ENCODE measurements around the gene GSK3A.

Gene GSK3A

DNA sequence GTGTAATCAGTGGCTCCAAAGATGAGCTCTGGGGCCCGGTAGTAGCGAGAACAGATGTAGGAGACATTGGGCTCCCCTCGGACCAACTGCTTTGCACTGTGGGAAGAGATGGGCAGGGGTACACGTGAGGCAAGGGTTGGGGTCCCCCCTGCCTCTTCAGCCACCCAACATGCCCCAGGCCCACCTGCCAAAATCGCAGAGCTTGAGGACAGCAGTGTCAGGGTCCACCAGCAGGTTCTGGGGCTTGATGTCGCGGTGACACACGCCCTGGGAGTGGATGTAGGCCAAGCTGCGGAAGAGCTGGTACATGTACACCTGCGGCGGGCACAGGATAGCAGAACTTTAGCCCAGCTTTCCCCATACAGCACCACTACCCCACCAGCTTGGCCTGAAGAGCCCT, 8.0 kb downstream of the GSK3A start:
- H3K27me3 ChIP-seq (ENCODE audit: control insufficient read depth, insufficient read depth, low read length) = no peaks in the 10 kb centered on the region
- H3K9me3 ChIP-seq (ENCODE audit: control insufficient read depth, low read length) = no peaks in the 10 kb centered on the region
- H3K9ac ChIP-seq (ENCODE audit: low read length) = no peak overlapping the region
- no peaks in the 10 kb centered on the region for H3K4me1 ChIP-seq (ENCODE audit: control insufficient read depth, insufficient read depth, low read length)
- H3K36me3 ChIP-seq (ENCODE audit: control insufficient read depth, insufficient read depth, low read length) = peaks cover 23% of the 10 kb centered on the region
- no peak overlapping the region for H3K4me3 ChIP-seq (ENCODE audit: low read length)

DNA sequence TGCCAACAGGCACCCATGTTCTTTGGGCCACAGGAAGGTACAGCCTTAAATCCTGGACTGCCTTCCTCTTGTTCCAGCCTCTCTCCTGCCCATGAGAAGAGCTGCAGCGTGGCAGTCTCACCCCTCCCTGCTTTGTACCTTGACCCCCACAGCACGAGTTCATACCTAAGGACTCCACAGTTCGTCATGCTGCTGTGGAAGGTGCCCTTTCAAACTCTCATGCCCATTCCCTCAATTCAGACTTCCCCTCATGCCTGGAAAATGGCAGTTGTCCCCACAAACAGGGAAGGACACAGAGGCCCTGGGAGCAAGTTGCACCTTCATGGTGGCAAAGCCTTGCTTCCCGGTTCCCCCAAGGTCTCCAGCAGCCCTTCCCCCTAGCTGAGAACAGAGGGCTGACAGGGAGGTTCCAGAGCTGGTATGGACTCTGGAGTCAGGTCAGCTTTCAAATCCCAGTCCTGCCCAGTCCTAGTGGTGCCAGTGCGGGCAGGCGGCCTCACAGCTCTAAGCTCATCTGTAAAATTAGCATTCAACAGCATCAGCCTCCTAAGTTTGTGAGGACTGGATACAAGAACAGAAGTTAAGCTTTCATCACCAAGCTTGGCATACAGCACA, 8.6 kb downstream of the GSK3A start:
- Histone ChIP-seq H3K9me3 (ENCODE audit: control insufficient read depth, low read length) (no peaks in the 10 kb centered on the region), H3K27me3 (ENCODE audit: control insufficient read depth, insufficient read depth, low read length) (no peaks in the 10 kb centered on the region), H3K4me3 (ENCODE audit: low read length) (no peak overlapping the region), H3K9ac (ENCODE audit: low read length) (no peak overlapping the region), H3K36me3 (ENCODE audit: control insufficient read depth, insufficient read depth, low read length) (peaks cover 23% of the 10 kb centered on the region), H3K4me1 (ENCODE audit: control insufficient read depth, insufficient read depth, low read length) (no peaks in the 10 kb centered on the region)

DNA sequence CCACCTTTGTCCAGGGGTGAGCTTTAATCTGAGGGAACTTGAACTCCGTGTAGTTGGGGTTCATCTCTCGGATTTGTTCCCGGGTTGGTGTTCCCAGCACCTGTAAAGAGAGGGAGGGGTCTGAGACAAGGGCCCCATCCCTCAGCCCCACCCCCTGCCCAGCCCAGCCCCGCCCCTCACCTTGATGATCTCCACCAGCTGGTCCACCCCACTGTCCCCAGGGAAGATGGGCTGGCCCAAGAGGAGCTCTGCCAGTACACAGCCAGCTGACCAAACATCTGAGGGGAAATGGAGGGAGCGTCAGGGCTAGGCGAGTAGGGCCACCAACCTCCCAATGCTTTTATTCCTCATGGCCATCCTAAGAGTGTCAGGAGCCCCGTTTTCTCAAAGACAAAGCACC, 9.3 kb downstream of the GSK3A start:
- H3K9ac ChIP-seq (ENCODE audit: low read length) = no peak overlapping the region
- H3K36me3 ChIP-seq (ENCODE audit: control insufficient read depth, insufficient read depth, low read length) = peaks cover 23% of the 10 kb centered on the region
- H3K4me3 ChIP-seq (ENCODE audit: low read length) = no peak overlapping the region
- H3K9me3 ChIP-seq (ENCODE audit: control insufficient read depth, low read length) = no peaks in the 10 kb centered on the region
- no peaks in the 10 kb centered on the region for H3K27me3 ChIP-seq (ENCODE audit: control insufficient read depth, insufficient read depth, low read length)
- H3K4me1 ChIP-seq (ENCODE audit: control insufficient read depth, insufficient read depth, low read length) = no peaks in the 10 kb centered on the region

DNA sequence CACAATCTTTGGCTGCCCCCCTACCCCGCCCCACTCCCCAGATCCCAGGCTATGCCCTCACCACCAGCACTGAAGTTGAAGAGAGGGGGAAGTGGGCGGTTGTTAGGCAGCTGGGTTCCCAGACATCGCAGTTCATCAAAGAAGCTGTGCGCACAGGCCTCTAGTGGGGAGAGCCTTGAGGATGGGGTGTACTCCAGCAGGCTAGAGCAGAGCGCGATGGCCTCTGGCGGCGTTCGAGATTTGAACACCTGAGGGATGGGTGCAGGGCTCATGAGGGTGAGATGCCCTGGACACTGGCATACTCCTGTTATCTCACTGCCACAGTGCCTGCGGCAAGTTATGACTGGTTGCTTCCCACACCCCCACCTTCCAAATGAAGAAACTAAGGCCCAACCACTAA, 10.0 kb downstream of the GSK3A start:
- H3K4me3 ChIP-seq (ENCODE audit: low read length) = no peak overlapping the region
- no peaks in the 10 kb centered on the region for H3K4me1 ChIP-seq (ENCODE audit: control insufficient read depth, insufficient read depth, low read length)
- H3K36me3 ChIP-seq (ENCODE audit: control insufficient read depth, insufficient read depth, low read length) = peaks cover 23% of the 10 kb centered on the region
- no peaks in the 10 kb centered on the region for H3K9me3 ChIP-seq (ENCODE audit: control insufficient read depth, low read length)
- H3K27me3 ChIP-seq (ENCODE audit: control insufficient read depth, insufficient read depth, low read length) = no peaks in the 10 kb centered on the region
- no peak overlapping the region for H3K9ac ChIP-seq (ENCODE audit: low read length)

DNA sequence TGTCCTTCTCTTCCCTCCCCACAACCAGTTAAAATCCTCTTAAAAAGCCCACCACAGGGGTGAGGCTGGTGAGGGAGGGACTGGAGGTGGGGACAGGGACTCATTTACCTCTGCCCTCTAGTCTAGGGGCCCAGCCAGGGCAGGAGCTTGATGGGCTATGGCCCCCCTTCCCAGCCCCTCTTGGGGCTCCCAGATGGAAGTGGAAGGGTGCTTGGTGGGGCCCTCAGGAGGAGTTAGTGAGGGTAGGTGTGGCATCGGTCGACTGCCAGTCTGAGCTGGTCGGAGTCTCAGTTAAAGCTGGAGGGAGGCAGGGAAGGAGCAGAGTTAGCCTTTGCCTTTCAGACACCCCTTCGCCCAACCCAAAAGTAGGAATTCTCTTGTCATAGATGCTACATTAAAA, 11.8 kb downstream of the GSK3A start:
- H3K36me3 ChIP-seq (ENCODE audit: control insufficient read depth, insufficient read depth, low read length) = peaks cover 22% of the 10 kb centered on the region
- H3K4me3 ChIP-seq (ENCODE audit: low read length) = no peak overlapping the region
- H3K9me3 ChIP-seq (ENCODE audit: control insufficient read depth, low read length) = no peaks in the 10 kb centered on the region
- no peaks in the 10 kb centered on the region for H3K27me3 ChIP-seq (ENCODE audit: control insufficient read depth, insufficient read depth, low read length)
- H3K4me1 ChIP-seq (ENCODE audit: control insufficient read depth, insufficient read depth, low read length) = no peaks in the 10 kb centered on the region
- H3K9ac ChIP-seq (ENCODE audit: low read length) = no peak overlapping the region

DNA sequence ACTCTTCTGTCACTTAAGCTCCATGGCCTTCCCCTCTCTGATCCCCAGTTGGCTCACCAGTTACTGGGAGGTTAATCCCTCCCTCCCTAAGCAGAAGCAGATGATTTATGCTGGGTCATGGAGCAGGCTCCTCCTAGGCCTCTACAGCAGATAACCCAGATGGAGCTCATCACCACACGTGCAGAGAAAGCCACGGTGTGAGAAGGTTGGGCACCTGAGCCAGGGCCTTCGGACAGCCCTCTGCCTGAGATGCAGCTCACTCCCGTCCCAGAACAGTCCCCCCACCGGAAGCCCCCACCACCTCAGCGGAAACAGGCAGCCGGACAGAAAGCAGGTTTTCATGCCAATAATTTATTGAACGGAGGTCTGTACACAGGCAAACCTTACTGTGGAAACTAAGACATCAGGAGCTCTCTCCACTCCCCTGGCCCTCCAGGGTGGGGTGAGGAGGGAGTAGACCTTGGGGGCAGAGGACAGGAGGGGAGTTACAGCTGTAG, 12.5 kb downstream of the GSK3A start:
- Histone ChIP-seq H3K36me3 (ENCODE audit: control insufficient read depth, insufficient read depth, low read length) (peaks cover 16% of the 10 kb centered on the region), H3K4me1 (ENCODE audit: control insufficient read depth, insufficient read depth, low read length) (no peaks in the 10 kb centered on the region)

DNA sequence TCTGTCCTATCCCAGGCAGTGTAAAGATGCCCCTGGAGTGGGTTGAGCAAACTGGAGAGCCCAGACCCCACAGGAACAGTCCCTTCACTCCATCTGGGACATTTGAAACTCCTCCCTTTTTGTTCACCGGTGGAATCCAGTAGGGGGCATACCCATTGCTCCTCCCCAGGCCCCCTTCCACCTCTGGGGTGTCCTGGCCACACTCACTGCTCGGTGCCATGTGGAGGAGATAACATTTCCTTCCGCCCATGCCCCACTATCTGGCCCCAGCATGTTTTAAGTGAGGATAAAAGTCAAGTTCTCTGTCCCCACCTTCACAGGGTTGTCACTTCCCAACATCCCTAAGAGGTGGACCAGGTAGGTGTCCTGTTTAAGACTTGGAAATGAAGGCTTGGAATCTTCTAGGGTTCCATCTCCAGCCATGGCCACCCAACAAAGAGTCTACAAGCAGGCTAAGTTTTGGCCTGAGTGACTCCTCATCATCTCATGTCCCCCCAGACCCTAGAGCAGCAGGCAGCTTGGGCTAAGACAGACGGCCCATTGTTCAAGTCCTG, 13.0 kb downstream of the GSK3A start:
- no peaks in the 10 kb centered on the region for H3K9me3 ChIP-seq (ENCODE audit: control insufficient read depth, low read length)
- H3K4me3 ChIP-seq (ENCODE audit: low read length) = no peak overlapping the region
- no peaks in the 10 kb centered on the region for H3K4me1 ChIP-seq (ENCODE audit: control insufficient read depth, insufficient read depth, low read length)
- H3K36me3 ChIP-seq (ENCODE audit: control insufficient read depth, insufficient read depth, low read length) = peaks cover 13% of the 10 kb centered on the region
- H3K9ac ChIP-seq (ENCODE audit: low read length) = no peak overlapping the region
- H3K27me3 ChIP-seq (ENCODE audit: control insufficient read depth, insufficient read depth, low read length) = no peaks in the 10 kb centered on the region

More for the DNA sequence above, 12.5 kb downstream of the GSK3A start:
- no peak overlapping the region for H3K4me3 ChIP-seq (ENCODE audit: low read length)
- no peaks in the 10 kb centered on the region for H3K9me3 ChIP-seq (ENCODE audit: control insufficient read depth, low read length)
- no peaks in the 10 kb centered on the region for H3K27me3 ChIP-seq (ENCODE audit: control insufficient read depth, insufficient read depth, low read length)
- no peak overlapping the region for H3K9ac ChIP-seq (ENCODE audit: low read length)

DNA sequence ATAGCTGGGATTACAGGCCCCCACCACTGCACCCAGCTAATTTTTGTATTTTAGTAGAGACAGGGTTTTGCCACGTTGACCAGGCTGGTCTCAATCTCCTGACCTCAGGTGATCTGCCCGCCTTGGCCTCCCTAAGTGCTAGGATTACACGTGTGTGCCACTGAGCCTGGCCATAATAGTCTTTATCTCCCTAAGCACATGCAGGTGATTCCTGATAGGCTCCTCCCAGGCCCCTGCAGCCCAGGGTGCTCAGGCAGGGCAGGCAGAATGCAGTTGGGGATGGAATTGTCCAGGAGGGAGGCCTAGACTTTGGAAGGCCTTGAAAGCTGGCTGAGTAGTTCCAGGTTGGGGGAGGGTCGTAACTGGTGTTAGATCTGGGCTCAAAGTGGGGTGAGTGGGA, 13.8 kb downstream of the GSK3A start:
- Histone ChIP-seq H3K9ac (ENCODE audit: low read length) (no peak overlapping the region), H3K4me3 (ENCODE audit: low read length) (no peak overlapping the region), H3K36me3 (ENCODE audit: control insufficient read depth, insufficient read depth, low read length) (peaks cover 8% of the 10 kb centered on the region)

DNA sequence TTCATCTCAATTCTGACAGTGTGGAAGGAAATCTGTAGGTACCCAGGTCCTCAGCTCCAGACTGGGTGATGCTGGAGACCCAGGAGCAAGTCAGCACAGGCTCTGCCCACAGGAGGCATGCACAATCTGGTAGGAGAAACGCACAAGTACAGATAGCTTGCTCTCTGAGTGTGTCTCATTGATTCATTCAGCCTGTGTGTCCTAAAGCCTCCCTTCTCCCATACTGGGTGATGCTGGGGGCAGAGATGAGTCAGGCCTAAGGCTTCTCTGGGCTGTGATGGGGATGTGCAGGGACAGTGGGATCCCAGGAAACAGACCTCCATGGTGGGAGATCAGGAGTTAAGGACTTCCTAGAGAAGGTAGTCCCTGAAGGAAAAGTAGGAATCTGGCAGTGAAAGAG, 15.5 kb downstream of the GSK3A start:
- Histone ChIP-seq H3K4me3 (ENCODE audit: low read length) (no peak overlapping the region), H3K9ac (ENCODE audit: low read length) (no peak overlapping the region), H3K4me1 (ENCODE audit: control insufficient read depth, insufficient read depth, low read length) (peaks cover under 1% of the 10 kb centered on the region), H3K36me3 (ENCODE audit: control insufficient read depth, insufficient read depth, low read length) (peaks cover 8% of the 10 kb centered on the region), H3K9me3 (ENCODE audit: control insufficient read depth, low read length) (no peaks in the 10 kb centered on the region), H3K27me3 (ENCODE audit: control insufficient read depth, insufficient read depth, low read length) (no peaks in the 10 kb centered on the region)

More for the DNA sequence above, 13.8 kb downstream of the GSK3A start:
- H3K27me3 ChIP-seq (ENCODE audit: control insufficient read depth, insufficient read depth, low read length) = no peaks in the 10 kb centered on the region
- H3K4me1 ChIP-seq (ENCODE audit: control insufficient read depth, insufficient read depth, low read length) = no peaks in the 10 kb centered on the region
- no peaks in the 10 kb centered on the region for H3K9me3 ChIP-seq (ENCODE audit: control insufficient read depth, low read length)

DNA sequence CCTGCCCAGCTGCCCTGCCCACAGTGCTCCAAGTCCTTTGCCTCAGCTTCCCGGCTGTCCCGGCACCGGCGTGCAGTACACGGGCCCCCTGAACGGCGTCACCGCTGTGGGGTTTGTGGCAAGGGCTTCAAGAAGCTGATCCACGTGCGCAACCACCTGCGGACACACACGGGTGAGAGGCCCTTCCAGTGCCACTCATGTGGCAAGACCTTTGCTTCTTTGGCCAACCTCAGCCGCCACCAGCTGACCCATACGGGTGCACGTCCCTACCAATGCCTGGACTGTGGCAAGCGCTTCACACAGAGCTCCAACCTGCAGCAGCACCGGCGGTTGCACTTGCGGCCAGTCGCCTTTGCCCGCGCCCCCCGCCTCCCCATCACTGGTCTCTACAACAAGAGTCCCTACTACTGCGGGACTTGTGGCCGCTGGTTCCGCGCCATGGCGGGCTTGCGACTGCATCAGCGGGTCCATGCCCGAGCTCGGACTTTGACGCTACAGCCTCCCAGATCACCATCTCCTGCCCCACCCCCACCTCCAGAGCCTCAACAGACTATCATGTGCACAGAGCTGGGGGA, 16.6 kb downstream of the GSK3A start:
- peaks cover 8% of the 10 kb centered on the region for H3K36me3 ChIP-seq (ENCODE audit: control insufficient read depth, insufficient read depth, low read length)
- H3K9ac ChIP-seq (ENCODE audit: low read length) = no peak overlapping the region

DNA sequence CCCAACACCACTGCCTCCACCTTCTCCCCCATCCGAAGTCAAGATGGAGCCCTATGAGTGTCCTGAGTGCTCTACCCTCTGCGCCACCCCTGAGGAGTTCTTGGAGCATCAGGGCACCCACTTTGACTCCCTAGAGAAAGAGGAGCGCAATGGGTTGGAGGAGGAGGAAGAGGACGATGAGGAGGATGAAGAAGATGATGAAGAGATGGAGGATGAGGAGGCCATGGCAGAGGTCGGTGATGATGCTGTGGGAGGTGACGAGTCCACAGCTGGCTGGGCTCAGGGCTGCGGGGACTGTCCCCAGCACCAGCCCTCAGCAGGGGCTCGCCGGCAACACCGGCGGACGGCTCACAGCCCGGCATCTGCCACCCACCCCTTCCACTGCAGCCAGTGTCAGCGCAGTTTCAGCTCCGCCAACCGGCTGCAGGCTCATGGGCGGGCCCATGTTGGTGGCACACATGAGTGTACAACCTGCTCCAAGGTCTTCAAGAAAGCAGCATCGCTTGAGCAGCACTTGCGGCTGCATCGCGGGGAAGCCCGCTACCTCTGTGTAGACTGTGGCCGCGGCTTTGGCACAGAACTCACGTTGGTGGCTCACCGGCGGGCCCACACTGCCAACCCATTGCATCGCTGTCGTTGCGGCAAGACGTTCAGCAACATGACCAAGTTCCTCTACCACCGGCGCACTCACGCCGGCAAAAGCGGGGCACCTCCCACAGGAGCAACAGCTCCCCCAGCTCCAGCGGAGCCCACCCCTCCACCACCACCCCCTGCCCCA, 17.3 kb downstream of the GSK3A start:
- Histone ChIP-seq H3K9me3 (ENCODE audit: control insufficient read depth, low read length) (no peaks in the 10 kb centered on the region), H3K4me3 (ENCODE audit: low read length) (no peak overlapping the region), H3K27me3 (ENCODE audit: control insufficient read depth, insufficient read depth, low read length) (no peaks in the 10 kb centered on the region), H3K9ac (ENCODE audit: low read length) (no peak overlapping the region), H3K4me1 (ENCODE audit: control insufficient read depth, insufficient read depth, low read length) (peaks cover 10% of the 10 kb centered on the region), H3K36me3 (ENCODE audit: control insufficient read depth, insufficient read depth, low read length) (peaks cover 8% of the 10 kb centered on the region)

More for the DNA sequence above, 16.6 kb downstream of the GSK3A start:
- Histone ChIP-seq H3K4me1 (ENCODE audit: control insufficient read depth, insufficient read depth, low read length) (peaks cover 7% of the 10 kb centered on the region), H3K4me3 (ENCODE audit: low read length) (no peak overlapping the region), H3K9me3 (ENCODE audit: control insufficient read depth, low read length) (no peaks in the 10 kb centered on the region), H3K27me3 (ENCODE audit: control insufficient read depth, insufficient read depth, low read length) (no peaks in the 10 kb centered on the region)

DNA sequence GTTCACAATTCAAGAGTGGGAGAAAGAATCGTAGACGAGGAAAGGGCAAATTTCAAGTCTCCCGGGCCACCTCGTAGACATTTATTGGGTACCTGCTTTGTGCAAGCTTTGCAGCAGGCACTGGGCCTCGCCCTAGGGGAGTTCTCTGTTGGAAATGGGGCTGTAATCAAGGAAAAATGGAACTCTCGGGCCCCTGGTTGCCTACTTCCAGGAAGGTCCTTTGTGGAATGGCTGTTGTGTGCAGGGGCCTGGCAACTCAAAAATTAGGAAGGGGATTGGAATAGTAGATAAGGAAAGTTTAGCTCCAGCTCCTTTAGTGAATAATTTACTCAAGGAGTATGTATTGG, 21.7 kb downstream of the GSK3A start:
- Histone ChIP-seq H3K9me3 (ENCODE audit: control insufficient read depth, low read length) (no peaks in the 10 kb centered on the region), H3K27me3 (ENCODE audit: control insufficient read depth, insufficient read depth, low read length) (no peaks in the 10 kb centered on the region), H3K36me3 (ENCODE audit: control insufficient read depth, insufficient read depth, low read length) (no peaks in the 10 kb centered on the region), H3K4me1 (ENCODE audit: control insufficient read depth, insufficient read depth, low read length) (peaks cover 38% of the 10 kb centered on the region), H3K4me3 (ENCODE audit: low read length) (peak overlapping the region; percentile 52), H3K9ac (ENCODE audit: low read length) (peak overlapping the region; percentile 70)
